ENCODE data around the gene ZNF579.
"Not testable (repeated sequence)": the region's sequence is repeated elsewhere in the genome, so short reads cannot be mapped to it uniquely, and the experiment has no call there.

ZNF579 gene

GRCh38 chr19:55569477-55569876 lies 11.2 kb downstream of the ZNF579 start:
- not testable (repeated sequence) for DNase-seq (ENCODE audit: low read depth in 2 of 2)

GRCh38 chr19:55567708-55568328 lies 12.8 kb downstream of the ZNF579 start:
- no peak for DNase-seq (ENCODE audit: low read depth in 2 of 2)

GRCh38 chr19:55566823-55567222 lies 13.8 kb downstream of the ZNF579 start:
- DNase-seq (ENCODE audit: low read depth in 2 of 2): no peak

GRCh38 chr19:55563261-55563690 lies 17.4 kb downstream of the ZNF579 start:
- DNase-seq (ENCODE audit: low read depth in 2 of 2): no peak

GRCh38 chr19:55559684-55560083 lies 21.0 kb downstream of the ZNF579 start:
- DNase-seq (ENCODE audit: low read depth in 2 of 2): no peak

GRCh38 chr19:55554741-55555152 lies 25.9 kb downstream of the ZNF579 start:
- no peak for DNase-seq (ENCODE audit: low read depth in 2 of 2)

GRCh38 chr19:55554302-55554701 lies 26.3 kb downstream of the ZNF579 start:
- no peak for DNase-seq (ENCODE audit: low read depth in 2 of 2)

GRCh38 chr19:55553217-55554182 lies 27.1 kb downstream of the ZNF579 start:
- no peak for DNase-seq (ENCODE audit: low read depth in 2 of 2)

GRCh38 chr19:55552620-55553019 lies 28.0 kb downstream of the ZNF579 start:
- DNase-seq (ENCODE audit: low read depth in 2 of 2): no peak

GRCh38 chr19:55552206-55552605 lies 28.4 kb downstream of the ZNF579 start:
- DNase-seq (ENCODE audit: low read depth in 2 of 2): no peak

- DNase-seq (ENCODE audit: low read depth in 2 of 2): no peak
Observed at GRCh38 chr19:55550321-55550650, 30.4 kb downstream of the ZNF579 start.

- DNase-seq (ENCODE audit: low read depth in 2 of 2): no peak
Observed at GRCh38 chr19:55549500-55550320, 30.9 kb downstream of the ZNF579 start.

- DNase-seq (ENCODE audit: low read depth in 2 of 2): no peak
Observed at GRCh38 chr19:55546822-55547614, 33.6 kb downstream of the ZNF579 start.

- DNase-seq (ENCODE audit: low read depth in 2 of 2): no peak
Observed at GRCh38 chr19:55546011-55546410, 34.6 kb downstream of the ZNF579 start.

- DNase-seq (ENCODE audit: low read depth in 2 of 2): no peak
Observed at GRCh38 chr19:55545443-55545842, 35.2 kb downstream of the ZNF579 start, which contains the start of gene SBK3. TSS of gene SBK3 (minus strand) at chr19:55545543. CDS start at chr19:55545543, 0 bp downstream.

- DNase-seq (ENCODE audit: low read depth in 2 of 2): no peak
Observed at GRCh38 chr19:55544776-55545439, 35.7 kb downstream of the ZNF579 start.

GRCh38 chr19:55544014-55544413 lies 36.6 kb downstream of the ZNF579 start:
- DNase-seq (ENCODE audit: low read depth in 2 of 2): no peak

- no peak for DNase-seq (ENCODE audit: low read depth in 2 of 2)
Observed at GRCh38 chr19:55543567-55543966, 37.1 kb downstream of the ZNF579 start.

- no peak for DNase-seq (ENCODE audit: low read depth in 2 of 2)
Observed at GRCh38 chr19:55542292-55542855, 38.3 kb downstream of the ZNF579 start.

- DNase-seq (ENCODE audit: low read depth in 2 of 2): no peak
Observed at GRCh38 chr19:55541091-55541490, 39.6 kb downstream of the ZNF579 start.

All from stimulated activated CD4-positive, alpha-beta T cell treated with anti-CD3 and anti-CD28 coated beads, Interleukin-12 subunit alpha, Interleukin-12 subunit beta, amount 100 ng/mL, for 24 hours (primary cell).